Left lung (tissue), 10 donors: ENCODE results near the gene FSTL1. TPM values are rescaled to one million over a fixed set of nuclear protein-coding genes. Genes with fewer than 3 reads are reported as not detected.

Source experiments
- ATAC-seq: fragments of 200-7000 bp; cut with Tn5 transposase; one replicate; pipeline ENCODE4 v1.9.1; 2020; ENCODE audit warnings: moderate library complexity
- DNase-seq, 4 donors: peaks; one replicate each; pipeline ENCODE4 v3.0.0-alpha.2; 2013 to 2020
- H3K27ac ChIP-seq, 2 donors: fragments of 200-600 bp; sonication (generic) in 1 of 2; one replicate each; pipeline versions ENCODE4 v1.5.0 to v1.8.0; 2020 to 2021
- H3K27me3 ChIP-seq, 2 donors: fragments of 200-600 bp; sonication (generic) in 1 of 2; one replicate each; pipeline versions ENCODE4 v1.5.0 to v1.8.0; 2020 to 2021
- H3K36me3 ChIP-seq, 2 donors: fragments of 200-600 bp; sonication (generic) in 1 of 2; one replicate each; pipeline versions ENCODE4 v1.5.0 to v1.8.0; 2020 to 2021
- H3K4me1 ChIP-seq, 2 donors: fragments of 200-600 bp; one replicate each; pipeline ENCODE4 v1.8.0; 2021
- H3K4me3 ChIP-seq, 2 donors: fragments of 200-600 bp; sonication (generic) in 1 of 2; one replicate each; pipeline versions ENCODE4 v1.5.0 to v1.8.0; 2020 to 2021; ENCODE audit warnings: mild to moderate bottlenecking in 1 of 2
- H3K9me3 ChIP-seq, 2 donors: fragments of 200-600 bp; sonication (generic) in 1 of 2; one replicate each; pipeline versions ENCODE4 v1.5.0 to v1.8.0; 2020 to 2021
- CTCF ChIP-seq, 2 donors: fragments of 200-600 bp; sonication (generic) in 1 of 2; IDR thresholded peaks; one replicate each; pipeline versions ENCODE4 v1.5.0 to v1.8.0; 2021; ENCODE audit warnings: antibody characterized with exemption in 2 of 2
- intact Hi-C, 2 donors: fragments of 100-400 bp; cut with DNase I; formaldehyde crosslinking; loops; one replicate each; pipeline versions ENCODE4 v1.11.2 to v1.14.2; 2022
- polyA plus RNA-seq, 6 donors: library from polyadenylated mRNA; unstranded; fragments of 120-200 nt; gene quantifications; one replicate each; pipeline ENCODE4 v1.2.1, GENCODE V29; 2013; ENCODE audit not compliant: insufficient read length in 6 of 6
- total RNA-seq, 2 donors: library from RNA; stranded (reverse); fragmentation: NEBNext Ultra II Directional; extraction: Animal tissue kit (Norgen Biotek cat#: 25700); gene quantifications; one replicate each; pipeline ENCODE4 v1.2.1, GENCODE V29; 2021
- donor health status: DM: no; HTN: yes; CAD: no.
- donor health status: DM: no; HTN: no; CAD: no.

Gene FSTL1
- total and polyA plus RNA-seq, 8 donors = 265 to 564 (median 527) TPM

GRCh38 chr3:120348065-120348990 lies 102.5 kb downstream of the FSTL1 start:
- intact Hi-C loops = no loop called here

DNA sequence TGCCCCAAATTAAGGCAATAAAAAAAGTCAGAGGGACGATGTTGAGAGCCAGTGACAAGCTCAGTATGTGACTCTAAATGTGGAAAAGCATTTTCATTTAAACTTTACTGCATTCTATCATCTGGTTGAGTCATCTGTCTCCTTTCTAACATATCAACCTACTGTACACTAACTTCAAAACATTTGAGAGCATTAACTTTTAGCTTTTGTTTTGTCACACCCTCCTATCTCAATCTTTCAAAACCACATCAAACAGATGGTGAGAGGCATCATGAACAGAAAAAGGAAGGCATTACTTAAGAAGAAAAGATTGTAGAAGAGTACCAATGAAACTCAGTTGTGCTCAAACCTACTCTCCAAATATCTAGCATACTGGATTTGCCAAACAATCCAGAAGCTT lies 106.4 kb downstream of the FSTL1 start:
- intact Hi-C loops = no loop called here
- Histone ChIP-seq H3K9me3 (peaks cover 0 to 9% of the 10 kb centered on the region in 2 donors), H3K27me3 (no peaks in the 10 kb centered on the region), H3K4me1 (peaks cover 8 to 38% of the 10 kb centered on the region in 2 donors), H3K36me3 (peaks cover 0 to 9% of the 10 kb centered on the region in 2 donors), H3K27ac (no peak overlapping the region), H3K4me3 (no peak overlapping the region)
- TF ChIP-seq CTCF (IDR thresholded peaks at IDR 0.05) = no peak
- ATAC-seq (no peak), DNase-seq (no peak)

More at GRCh38 chr3:120348065-120348990, 102.5 kb downstream of the FSTL1 start:
- TF ChIP-seq CTCF (IDR thresholded peaks at IDR 0.05) = no peak
- H3K4me1 ChIP-seq = peaks cover 13 to 51% of the 10 kb centered on the region in 2 donors
- no peaks in the 10 kb centered on the region for H3K36me3 ChIP-seq
- DNase-seq = peak in 2 of 4 donors; percentile 7 to 10
- H3K27me3 ChIP-seq = no peaks in the 10 kb centered on the region
- no peaks in the 10 kb centered on the region for H3K9me3 ChIP-seq
- no peak for ATAC-seq
- H3K27ac ChIP-seq = peak overlapping the region; percentile 90 to 94
- peak overlapping the region; percentile 78 to 87 for H3K4me3 ChIP-seq

Other genes with a start within 250 kb of the FSTL1 start
- under 1 TPM; 0.34 to 0.85 TPM for gene GPR156, start 165.8 kb downstream of the FSTL1 start, total RNA-seq
- gene GPR156, start 165.8 kb downstream of the FSTL1 start, polyA plus RNA-seq = 1 to 10 TPM; 1.7 to 3.2 (median 2.1) TPM
- 10 to 100 TPM; 21.3 to 25.4 TPM for gene LRRC58, start 101.6 kb downstream of the FSTL1 start, total RNA-seq
- gene LRRC58, start 101.6 kb downstream of the FSTL1 start, polyA plus RNA-seq = 10 to 100 TPM; 24.4 to 27.7 (median 26.3) TPM
- 100 to 1,000 TPM in 1 of 2 donors, 10 to 100 TPM in 1; 90.4 to 100 TPM for gene NDUFB4, start 145.3 kb upstream of the FSTL1 start, total RNA-seq
- gene NDUFB4, start 145.3 kb upstream of the FSTL1 start, polyA plus RNA-seq = 100 to 1,000 TPM; 150 to 170 (median 160) TPM
- gene HGD, start 231.2 kb upstream of the FSTL1 start, total RNA-seq = 1 to 10 TPM; 1.0 to 2.4 TPM
- 1 to 10 TPM in 3 of 6 donors, under 1 TPM in 3; 0.38 to 1.5 (median 0.95) TPM for gene HGD, start 231.2 kb upstream of the FSTL1 start, polyA plus RNA-seq